ENCODE measurements around the gene PLXNA2. TPM values are rescaled to one million over a fixed set of nuclear protein-coding genes. Genes with fewer than 3 reads are reported as not detected.

The PLXNA2 gene
- total RNA-seq, 1 experiment from 2014 or later = 10.2 TPM

DNA sequence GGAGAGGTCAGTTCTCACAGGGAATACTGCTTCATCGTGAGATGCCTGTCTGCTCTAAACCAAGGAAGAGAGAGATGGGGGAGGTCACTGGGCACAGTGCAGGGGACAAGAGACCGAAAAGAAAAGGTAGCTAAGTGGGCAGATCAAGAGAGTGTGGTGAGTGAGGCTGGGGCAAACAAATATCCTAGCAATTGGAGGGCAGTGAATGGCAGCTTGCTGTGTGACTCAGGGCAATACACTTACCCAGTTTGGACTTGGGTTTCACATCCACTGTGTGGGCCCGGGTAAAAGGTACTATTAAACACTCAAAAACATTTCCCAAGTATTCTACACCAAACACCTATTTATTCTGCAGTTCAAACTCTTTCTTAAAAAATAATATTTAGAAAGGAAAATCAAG is 10.2 kb downstream of the PLXNA2 start:
- Histone ChIP-seq H3K4me2 (no peak overlapping the region), H3K36me3 (ENCODE audit: low read depth) (no peaks in the 10 kb centered on the region), H3K4me3 (no peak overlapping the region), H4K20me1 (ENCODE audit: insufficient read depth) (no peaks in the 10 kb centered on the region), H3K27me3 (ENCODE audit: insufficient read depth, low read depth) (no peaks in the 10 kb centered on the region), H3K27ac (no peak overlapping the region), H2AFZ (no peak overlapping the region), H3K9me3 (ENCODE audit: insufficient read depth, low read depth) (no peaks in the 10 kb centered on the region), H3K9me2 (ENCODE audit: insufficient read depth) (no peaks in the 10 kb centered on the region), H3F3A (ENCODE audit: insufficient read depth, low read depth) (peaks cover 27% of the 10 kb centered on the region; the same call in 1 of the 2 replicates), H3K4me1 (replicated peaks; ENCODE audit: insufficient read depth) (peaks cover 54% of the 10 kb centered on the region), H3K79me2 (ENCODE audit: low read depth) (peaks cover 73% of the 10 kb centered on the region)
- DNase-seq = no peak
- CTCF ChIA-PET = no interaction called here
- TF ChIP-seq EZH2 (IDR thresholded peaks at IDR 0.05; ENCODE audit: low read depth) = no peak
- TF ChIP-seq, protein P1, sequence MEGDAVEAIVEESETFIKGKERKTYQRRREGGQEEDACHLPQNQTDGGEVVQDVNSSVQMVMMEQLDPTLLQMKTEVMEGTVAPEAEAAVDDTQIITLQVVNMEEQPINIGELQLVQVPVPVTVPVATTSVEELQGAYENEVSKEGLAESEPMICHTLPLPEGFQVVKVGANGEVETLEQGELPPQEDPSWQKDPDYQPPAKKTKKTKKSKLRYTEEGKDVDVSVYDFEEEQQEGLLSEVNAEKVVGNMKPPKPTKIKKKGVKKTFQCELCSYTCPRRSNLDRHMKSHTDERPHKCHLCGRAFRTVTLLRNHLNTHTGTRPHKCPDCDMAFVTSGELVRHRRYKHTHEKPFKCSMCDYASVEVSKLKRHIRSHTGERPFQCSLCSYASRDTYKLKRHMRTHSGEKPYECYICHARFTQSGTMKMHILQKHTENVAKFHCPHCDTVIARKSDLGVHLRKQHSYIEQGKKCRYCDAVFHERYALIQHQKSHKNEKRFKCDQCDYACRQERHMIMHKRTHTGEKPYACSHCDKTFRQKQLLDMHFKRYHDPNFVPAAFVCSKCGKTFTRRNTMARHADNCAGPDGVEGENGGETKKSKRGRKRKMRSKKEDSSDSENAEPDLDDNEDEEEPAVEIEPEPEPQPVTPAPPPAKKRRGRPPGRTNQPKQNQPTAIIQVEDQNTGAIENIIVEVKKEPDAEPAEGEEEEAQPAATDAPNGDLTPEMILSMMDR (conservative IDR thresholded peaks at IDR 0.05) = no peak
- POLR2A ChIA-PET (ENCODE audit: unreplicated experiment) = interaction anchor here (0.6 kb wide), 1 partner anchor 14 kb away, joined by 3 read pairs; no protein-coding TSS in a partner anchor
- no TSS peak for BruUV-seq (replicated peaks)
- intact Hi-C loops (cut with micrococcal nuclease; ENCODE audit: unreplicated experiment) = no loop called here

GRCh38 chr1:208233546-208233945 is 10.6 kb downstream of the PLXNA2 start:
- Histone ChIP-seq H2AFZ (no peak overlapping the region), H3F3A (ENCODE audit: insufficient read depth, low read depth) (peaks cover 27% of the 10 kb centered on the region; the same call in 1 of the 2 replicates), H3K36me3 (ENCODE audit: low read depth) (no peaks in the 10 kb centered on the region), H3K9me3 (ENCODE audit: insufficient read depth, low read depth) (no peaks in the 10 kb centered on the region), H3K4me3 (no peak overlapping the region), H3K4me2 (no peak overlapping the region), H3K79me2 (ENCODE audit: low read depth) (peaks cover 74% of the 10 kb centered on the region), H3K27ac (no peak overlapping the region), H4K20me1 (ENCODE audit: insufficient read depth) (no peaks in the 10 kb centered on the region), H3K27me3 (ENCODE audit: insufficient read depth, low read depth) (no peaks in the 10 kb centered on the region), H3K9me2 (ENCODE audit: insufficient read depth) (no peaks in the 10 kb centered on the region), H3K4me1 (replicated peaks; ENCODE audit: insufficient read depth) (peaks cover 57% of the 10 kb centered on the region)
- CTCF ChIA-PET = no interaction called here
- POLR2A ChIA-PET (ENCODE audit: unreplicated experiment) = interaction anchor here (0.5 kb wide), 1 partner anchor 32 kb away, joined by 3 read pairs; no protein-coding TSS in a partner anchor
- intact Hi-C loops (cut with micrococcal nuclease; ENCODE audit: unreplicated experiment) = no loop called here
- TF ChIP-seq, protein P1 (conservative IDR thresholded peaks at IDR 0.05) = no peak
- TF ChIP-seq EZH2 (IDR thresholded peaks at IDR 0.05; ENCODE audit: low read depth) = no peak
- BruUV-seq (replicated peaks) = no TSS peak
- DNase-seq = no peak

- no peaks in the 10 kb centered on the region for H3K9me3 ChIP-seq (ENCODE audit: insufficient read depth, low read depth)
- no peaks in the 10 kb centered on the region for H3K9me2 ChIP-seq (ENCODE audit: insufficient read depth)
- no peak overlapping the region for H3K4me3 ChIP-seq
- H2AFZ ChIP-seq = no peak overlapping the region
- peaks cover 27% of the 10 kb centered on the region; the same call in 1 of the 2 replicates for H3F3A ChIP-seq (ENCODE audit: insufficient read depth, low read depth)
- ChIA-PET POLR2A (ENCODE audit: unreplicated experiment) (interaction anchor here (0.6 to 1.0 kb wide), 3 partner anchors 12 to 64 kb away, joined by 13 to 30 read pairs (median 30); no protein-coding TSS in a partner anchor), CTCF (interaction anchor here (1.2 kb wide), 1 partner anchor 100 kb away, joined by 4 read pairs; no protein-coding TSS in a partner anchor)
- no peaks in the 10 kb centered on the region for H3K27me3 ChIP-seq (ENCODE audit: insufficient read depth, low read depth)
- H4K20me1 ChIP-seq (ENCODE audit: insufficient read depth) = no peaks in the 10 kb centered on the region
- peaks cover 65% of the 10 kb centered on the region for H3K4me1 ChIP-seq (replicated peaks; ENCODE audit: insufficient read depth)
- H3K4me2 ChIP-seq = peak overlapping the region; percentile 47
- no peaks in the 10 kb centered on the region for H3K36me3 ChIP-seq (ENCODE audit: low read depth)
- no TSS peak for BruUV-seq (replicated peaks)
- no peak for DNase-seq
- peaks cover 74% of the 10 kb centered on the region for H3K79me2 ChIP-seq (ENCODE audit: low read depth)
- TF ChIP-seq, protein P1 (conservative IDR thresholded peaks at IDR 0.05) = no peak
- no peak for TF ChIP-seq EZH2 (IDR thresholded peaks at IDR 0.05; ENCODE audit: low read depth)
- intact Hi-C loops (cut with micrococcal nuclease; ENCODE audit: unreplicated experiment) = loop anchor here (1.0 kb wide), 1 partner anchor 48 kb away; no protein-coding TSS in a partner anchor
- peak overlapping the region; percentile 26; the same call in 1 of the 2 replicates for H3K27ac ChIP-seq
Measured at GRCh38 chr1:208232662-208233038, 11.5 kb downstream of the PLXNA2 start.

Data from PC-9 (cell line).